Suppressor macrophage (primary cell): ENCODE results near the gene AIRE.
A peak's percentile ranks its signal among the peaks of the same experiment; 100 is the strongest.
"Not testable (repeated sequence)": the region's sequence is repeated elsewhere in the genome, so short reads cannot be mapped to it uniquely, and the experiment has no call there.

Experiments used
- DNase-seq, 4 experiments: peaks; one replicate each; pipeline ENCODE4 v3.0.0-alpha.2; 2020 to 2022

The AIRE gene

DNA sequence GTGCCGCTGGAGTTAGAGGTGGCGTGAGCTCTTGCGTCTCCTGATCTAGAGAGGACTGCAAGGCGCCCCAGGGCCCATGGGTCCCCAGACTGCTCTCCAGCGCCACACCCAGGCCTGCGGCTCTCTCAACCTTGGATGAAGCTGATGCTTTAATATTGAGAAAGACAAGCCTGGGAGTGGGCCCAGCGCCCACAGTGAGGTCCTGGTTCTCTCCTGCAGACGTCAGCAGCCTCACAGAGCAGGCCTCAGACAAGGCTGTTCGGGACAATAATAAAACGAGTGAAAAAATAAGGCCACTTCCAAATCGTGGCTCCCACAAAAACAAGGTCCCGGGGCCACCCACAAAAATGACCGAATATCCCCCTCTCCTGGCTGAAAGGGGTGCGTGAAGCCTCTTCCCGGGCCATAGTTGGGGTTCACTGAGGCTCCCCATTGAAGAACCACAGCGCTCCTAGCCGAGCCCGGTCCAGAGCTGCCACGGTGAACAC is 18.0 kb upstream of the AIRE start:
- peak; percentile 42 to 65 (median 55) for DNase-seq

DNA sequence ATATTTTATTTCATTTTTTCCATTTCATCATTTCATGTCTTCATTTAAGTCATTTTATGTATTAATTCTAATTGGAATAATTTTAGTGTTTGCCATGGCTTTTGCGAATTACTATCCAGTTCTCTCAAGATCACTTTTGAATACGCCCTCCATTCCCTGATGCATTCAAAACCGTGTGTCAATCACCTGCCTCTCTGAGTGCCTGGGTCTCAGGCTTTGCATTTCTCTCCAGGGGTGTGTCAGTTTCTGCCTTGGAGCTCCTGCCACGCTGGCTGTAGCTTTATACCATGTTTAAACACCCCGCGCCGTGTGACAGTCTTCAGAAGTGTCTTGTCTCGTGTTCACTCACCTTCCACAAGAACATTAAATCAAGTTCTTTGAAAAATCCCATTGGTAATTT is 16.6 kb upstream of the AIRE start:
- no peak for DNase-seq

DNA sequence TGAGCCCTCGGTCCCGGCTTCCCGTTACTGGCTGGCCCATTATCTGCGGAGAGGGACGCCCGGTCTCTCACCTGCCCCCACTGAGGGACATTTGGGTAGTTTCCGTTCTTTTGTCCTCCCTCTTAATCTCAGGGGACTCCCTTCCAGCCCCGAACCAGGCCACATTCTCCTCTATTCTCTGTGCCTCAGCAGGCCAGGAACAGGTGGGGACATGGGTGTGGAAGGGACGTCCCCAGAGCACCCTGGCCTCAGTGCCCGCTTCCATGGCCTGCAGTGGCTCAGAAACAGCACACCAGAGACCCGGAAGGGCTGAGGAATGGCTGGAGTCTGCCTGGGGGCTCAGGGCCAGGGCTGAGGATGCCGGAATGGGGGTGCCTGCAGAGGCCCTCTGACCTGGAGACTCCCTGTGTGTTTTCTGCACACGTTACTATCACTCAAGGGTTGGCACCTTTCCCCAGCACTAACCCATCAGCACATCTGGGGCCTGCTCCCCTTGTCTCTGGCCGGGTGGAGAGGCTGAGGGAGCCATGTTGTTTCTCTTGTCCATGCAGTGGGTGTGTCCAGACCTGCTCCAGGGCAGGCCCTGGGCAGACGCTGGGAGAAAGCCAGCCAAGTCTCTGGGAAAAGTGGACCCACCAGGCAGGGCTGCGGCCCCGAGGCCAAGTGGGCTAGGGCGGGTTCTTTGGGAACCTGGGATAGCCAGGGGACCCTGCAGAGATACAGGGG is 14.0 kb upstream of the AIRE start:
- no peak for DNase-seq

- DNase-seq: no peak
Observed at GRCh38 chr21:44272284-44272858, 13.3 kb upstream of the AIRE start.

GRCh38 chr21:44273046-44273445 is 12.6 kb upstream of the AIRE start:
- DNase-seq: no peak

DNA sequence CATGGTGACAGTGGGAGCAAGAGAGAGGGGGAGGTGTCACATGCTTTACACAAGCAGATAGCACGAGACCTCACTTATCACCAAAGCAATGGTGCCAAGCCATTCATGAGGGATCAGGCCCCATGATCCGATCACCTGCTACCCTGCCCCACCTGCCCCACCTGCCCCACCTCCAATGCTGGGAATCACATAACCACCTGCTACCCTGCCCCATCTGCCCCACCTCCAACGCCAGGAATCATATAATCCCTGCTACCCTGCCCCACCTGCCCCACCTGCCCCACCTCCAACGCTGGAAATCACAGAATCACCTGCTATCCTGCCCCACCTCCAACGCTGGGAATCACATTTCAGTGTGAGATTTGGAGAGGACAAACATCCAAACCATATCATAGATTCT is 10.6 kb upstream of the AIRE start:
- no peak for DNase-seq

- DNase-seq: no peak
Observed at GRCh38 chr21:44279354-44280260, 6.1 kb upstream of the AIRE start.

GRCh38 chr21:44281801-44282200 is 3.9 kb upstream of the AIRE start:
- DNase-seq: no peak

DNA sequence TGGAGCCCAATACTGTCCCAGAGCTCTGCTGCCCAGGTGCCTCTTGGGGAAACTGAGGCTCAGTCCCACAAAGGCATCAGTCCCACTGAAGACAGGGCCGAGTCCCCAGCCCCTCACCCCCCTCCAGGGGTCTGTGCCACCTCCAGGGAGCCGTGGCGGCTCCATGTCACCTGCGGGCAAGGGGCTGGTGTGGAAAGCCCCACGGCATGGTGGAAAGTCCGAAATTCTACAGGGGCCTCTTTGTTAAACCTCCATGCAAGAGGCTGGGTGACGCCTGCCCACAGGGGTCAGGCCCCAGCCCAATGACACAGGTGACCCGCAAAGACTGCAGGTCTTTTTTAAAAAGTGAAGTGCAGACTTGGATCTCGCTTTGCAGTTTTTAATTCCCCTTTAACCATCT is 3.3 kb upstream of the AIRE start:
- DNase-seq: no peak

- DNase-seq: not testable (repeated sequence)
Observed at GRCh38 chr21:44283211-44283785, 2.4 kb upstream of the AIRE start.

- DNase-seq: no peak
Observed at GRCh38 chr21:44283948-44284347, 1.7 kb upstream of the AIRE start.

GRCh38 chr21:44286086-44286715 is 525 bp downstream of the AIRE start:
- no peak for DNase-seq

DNA sequence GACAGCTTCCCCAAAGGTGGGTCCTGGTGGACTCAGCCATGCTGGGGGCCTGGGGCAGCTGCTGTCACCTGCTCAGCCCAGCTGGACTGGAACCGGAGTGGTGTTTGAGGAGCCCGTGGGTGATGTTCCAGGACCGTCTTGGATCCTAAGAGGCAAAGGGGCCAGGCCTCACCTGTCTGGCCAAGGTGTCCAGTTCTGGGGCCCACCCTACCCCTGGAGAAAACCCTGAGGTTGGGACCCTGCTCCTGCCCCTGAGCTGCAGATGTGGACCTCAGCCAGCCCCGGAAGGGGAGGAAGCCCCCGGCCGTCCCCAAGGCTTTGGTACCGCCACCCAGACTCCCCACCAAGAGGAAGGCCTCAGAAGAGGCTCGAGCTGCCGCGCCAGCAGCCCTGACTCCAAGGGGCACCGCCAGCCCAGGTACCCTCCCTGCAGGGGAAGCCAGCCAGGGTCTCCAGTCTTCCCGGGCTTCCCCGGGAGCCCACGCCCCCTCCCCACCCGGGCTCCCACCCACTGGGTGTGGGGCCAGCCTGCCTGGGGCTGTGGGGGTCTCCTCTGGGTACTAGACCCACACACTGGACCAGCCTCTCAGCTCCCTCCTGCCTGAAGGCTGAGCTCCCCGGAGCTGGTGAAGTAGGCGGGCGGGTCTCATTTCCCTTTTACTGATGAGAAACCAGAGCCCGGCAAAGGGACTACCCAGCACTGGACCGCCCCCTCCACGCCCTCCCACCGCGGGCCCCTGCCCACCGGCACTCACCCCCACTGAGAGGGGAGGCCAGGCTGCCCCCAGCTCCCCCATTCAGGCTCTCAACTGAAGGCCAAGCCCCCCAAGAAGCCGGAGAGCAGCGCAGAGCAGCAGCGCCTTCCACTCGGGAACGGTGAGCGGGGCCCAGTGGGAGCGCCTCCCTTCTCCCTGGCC is 1.3 kb downstream of the AIRE start:
- peak in 3 of 4 experiments; percentile 23 to 44 (median 32) for DNase-seq

GRCh38 chr21:44288251-44289110 is 2.8 kb downstream of the AIRE start:
- DNase-seq: no peak

DNA sequence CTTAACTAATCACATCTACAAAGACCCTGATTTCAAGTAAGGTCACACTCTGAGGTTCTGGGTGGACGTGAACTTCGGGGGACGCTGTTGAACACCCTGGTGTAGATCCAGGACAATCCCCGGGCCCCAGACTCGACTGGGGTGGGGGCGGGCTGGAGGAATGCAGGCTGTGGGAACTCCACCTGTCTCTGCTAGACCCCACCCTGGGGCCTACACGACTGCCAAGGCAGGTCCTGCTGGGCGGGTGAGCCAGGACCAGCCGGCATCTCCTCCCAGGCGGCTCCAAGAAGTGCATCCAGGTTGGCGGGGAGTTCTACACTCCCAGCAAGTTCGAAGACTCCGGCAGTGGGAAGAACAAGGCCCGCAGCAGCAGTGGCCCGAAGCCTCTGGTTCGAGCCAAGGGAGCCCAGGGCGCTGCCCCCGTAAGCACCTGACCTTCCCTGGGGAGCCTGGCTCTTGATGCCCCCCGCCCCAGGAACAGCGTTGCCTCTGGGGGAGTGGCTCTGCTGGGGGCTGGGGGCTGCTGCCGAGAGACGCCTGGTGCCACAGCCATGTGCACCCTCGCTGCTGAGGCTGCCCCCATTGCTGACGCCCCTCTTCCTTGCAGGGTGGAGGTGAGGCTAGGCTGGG is 3.8 kb downstream of the AIRE start:
- DNase-seq: no peak

DNA sequence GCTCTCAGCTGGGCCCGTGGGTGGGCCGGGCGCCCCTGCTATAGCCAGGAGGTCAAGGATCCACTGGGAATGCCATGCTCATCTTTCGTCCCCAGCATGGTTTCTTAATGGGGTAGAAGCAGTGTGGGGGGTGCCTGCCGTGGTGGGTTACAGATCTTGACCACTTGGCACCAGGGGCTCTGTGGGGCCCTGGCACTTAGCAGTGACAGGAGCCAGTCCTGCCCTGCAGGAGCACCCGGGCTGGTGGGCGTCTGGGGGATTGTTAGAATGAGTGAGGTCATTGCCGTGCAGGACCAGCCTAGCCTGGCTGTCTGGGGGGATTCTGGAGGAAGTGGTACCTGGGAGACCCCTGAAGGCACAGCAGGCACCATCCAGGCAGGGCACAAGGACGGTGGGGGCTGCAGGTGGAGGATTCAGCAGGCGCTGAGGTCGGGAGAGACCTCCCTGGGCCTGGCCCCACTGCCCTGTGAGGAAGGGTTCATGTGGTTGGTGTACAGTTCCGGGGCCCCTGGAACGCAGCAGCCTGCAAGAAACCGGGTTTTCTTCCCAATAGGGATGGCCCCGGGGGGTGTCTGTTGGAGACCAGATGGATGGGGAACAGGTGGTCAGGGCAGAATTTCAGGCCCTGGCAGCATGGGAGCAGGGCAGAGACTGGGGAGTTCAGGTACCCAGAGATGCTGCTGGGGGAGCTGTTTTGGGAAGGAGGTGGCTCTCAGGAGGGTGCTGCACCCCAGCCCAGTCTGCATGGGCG is 4.8 kb downstream of the AIRE start:
- DNase-seq: no peak

DNA sequence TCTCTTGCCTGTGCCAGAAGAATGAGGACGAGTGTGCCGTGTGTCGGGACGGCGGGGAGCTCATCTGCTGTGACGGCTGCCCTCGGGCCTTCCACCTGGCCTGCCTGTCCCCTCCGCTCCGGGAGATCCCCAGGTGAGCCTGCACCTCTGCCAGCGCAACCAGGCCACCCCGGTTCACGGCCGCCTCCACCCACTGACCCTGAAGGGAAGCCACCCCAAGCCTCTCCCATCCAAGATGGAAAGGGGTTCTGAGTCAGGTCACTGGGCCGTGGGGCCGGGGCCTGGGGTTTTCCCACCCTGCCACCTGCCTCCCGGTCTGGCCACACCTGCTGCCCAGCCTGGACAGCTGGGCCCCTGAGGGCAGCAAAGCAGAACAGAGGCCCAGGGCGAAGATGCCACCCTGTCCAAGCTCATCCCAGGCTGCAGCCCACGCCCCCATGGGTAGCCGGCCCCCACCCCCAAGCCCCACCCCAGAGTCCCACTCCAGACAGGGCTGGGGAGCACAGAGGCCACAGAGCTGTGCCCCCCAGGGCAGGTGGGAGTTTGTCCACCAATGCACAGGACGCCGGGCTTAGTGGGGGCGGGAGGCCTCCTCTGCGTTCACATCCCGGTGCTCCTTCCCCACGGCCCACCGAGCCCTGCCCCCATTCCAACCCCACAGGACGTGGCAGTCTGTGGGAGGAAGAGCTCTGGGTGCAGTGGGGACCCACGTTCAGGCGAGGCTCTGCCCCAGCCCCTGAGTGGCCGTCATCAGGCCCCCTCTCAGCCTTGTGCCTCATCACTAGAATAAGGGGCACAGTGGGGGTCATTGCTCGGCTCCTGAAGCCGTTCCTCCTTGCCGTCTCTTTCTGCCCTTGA is 5.6 kb downstream of the AIRE start:
- no peak for DNase-seq
